Kidney capillary endothelial cell (primary cell): ENCODE results near the gene HTR3A.
A peak's percentile ranks its signal among the peaks of the same experiment; 100 is the strongest.

Source experiments
- DNase-seq: peaks from one replicate; pipeline ENCODE4 v3.0.0-alpha.2; 2018; ENCODE audit warnings: low spot score

HTR3A gene

GRCh38 chr11:113979431-113979830 lies 4.5 kb downstream of the HTR3A start:
- DNase-seq = no peak

GRCh38 chr11:113980785-113981184 lies 5.9 kb downstream of the HTR3A start:
- DNase-seq = no peak

DNA sequence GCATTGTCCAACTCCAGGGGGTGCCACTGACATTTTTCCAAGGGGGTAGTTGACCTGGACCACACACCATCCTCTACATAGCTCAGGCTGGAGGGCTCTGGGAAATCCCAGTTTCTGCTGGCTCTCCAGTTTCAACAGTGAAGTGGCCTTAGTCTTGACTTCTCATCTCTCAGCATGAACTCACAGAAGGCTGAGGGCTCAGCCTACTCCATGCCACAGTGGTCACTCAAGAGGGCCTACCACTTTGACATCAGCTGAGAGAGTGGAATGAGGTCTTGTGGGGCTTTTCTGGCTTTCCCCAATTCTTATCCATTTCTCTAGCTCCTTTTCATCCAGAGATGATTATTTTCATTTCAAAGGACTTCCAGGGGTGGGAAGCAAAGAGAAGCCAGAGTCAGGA lies 7.4 kb downstream of the HTR3A start:
- no peak for DNase-seq

DNA sequence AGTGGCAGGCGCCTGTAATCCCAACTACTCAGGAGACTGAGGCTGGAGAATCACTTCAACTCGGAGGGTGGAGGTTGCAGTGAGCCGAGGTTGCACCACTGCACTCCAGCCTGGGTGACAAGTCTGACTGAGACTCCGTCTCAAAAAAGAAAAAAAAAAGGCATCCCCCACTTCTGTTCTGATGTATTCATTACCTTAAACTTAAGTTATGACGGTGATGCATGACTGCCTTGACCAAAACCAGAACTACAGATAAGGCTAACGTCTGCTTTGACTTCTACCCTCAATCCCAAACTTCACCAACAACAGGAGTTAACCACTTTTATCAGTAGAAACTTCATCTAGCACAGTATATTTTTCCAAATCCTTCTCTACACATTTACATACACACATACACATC lies 9.9 kb downstream of the HTR3A start:
- no peak for DNase-seq

GRCh38 chr11:113985906-113986305 lies 11.0 kb downstream of the HTR3A start:
- no peak for DNase-seq

DNA sequence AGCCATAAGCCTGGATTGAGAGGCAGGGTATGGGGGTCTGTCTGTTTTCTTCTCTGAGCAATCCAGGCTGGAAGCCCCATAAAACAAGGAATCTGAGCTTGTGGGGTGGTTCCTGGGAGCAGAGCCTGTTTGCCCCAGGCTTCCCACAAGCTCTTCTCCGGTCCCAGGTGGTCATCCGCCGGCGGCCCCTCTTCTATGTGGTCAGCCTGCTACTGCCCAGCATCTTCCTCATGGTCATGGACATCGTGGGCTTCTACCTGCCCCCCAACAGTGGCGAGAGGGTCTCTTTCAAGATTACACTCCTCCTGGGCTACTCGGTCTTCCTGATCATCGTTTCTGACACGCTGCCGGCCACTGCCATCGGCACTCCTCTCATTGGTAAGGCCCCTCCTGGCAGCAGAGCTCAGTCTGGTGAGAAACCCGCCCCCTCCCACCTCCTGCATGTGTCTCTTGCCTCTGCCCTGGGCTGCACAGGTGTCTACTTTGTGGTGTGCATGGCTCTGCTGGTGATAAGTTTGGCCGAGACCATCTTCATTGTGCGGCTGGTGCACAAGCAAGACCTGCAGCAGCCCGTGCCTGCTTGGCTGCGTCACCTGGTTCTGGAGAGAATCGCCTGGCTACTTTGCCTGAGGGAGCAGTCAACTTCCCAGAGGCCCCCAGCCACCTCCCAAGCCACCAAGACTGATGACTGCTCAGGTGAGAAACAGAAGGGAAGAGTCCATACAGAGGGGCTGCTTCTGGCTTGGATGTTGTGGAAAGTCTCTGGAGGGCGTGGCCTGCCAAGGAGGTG lies 11.6 kb downstream of the HTR3A start:
- no peak for DNase-seq

DNA sequence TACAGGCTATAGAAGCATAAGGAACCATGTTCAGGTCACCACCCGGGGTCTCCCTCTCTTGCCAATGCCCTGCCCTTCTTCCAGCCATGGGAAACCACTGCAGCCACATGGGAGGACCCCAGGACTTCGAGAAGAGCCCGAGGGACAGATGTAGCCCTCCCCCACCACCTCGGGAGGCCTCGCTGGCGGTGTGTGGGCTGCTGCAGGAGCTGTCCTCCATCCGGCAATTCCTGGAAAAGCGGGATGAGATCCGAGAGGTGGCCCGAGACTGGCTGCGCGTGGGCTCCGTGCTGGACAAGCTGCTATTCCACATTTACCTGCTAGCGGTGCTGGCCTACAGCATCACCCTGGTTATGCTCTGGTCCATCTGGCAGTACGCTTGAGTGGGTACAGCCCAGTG lies 14.5 kb downstream of the HTR3A start:
- no peak for DNase-seq

- DNase-seq = no peak
Observed at GRCh38 chr11:113989916-113990315, 15.0 kb downstream of the HTR3A start.

DNA sequence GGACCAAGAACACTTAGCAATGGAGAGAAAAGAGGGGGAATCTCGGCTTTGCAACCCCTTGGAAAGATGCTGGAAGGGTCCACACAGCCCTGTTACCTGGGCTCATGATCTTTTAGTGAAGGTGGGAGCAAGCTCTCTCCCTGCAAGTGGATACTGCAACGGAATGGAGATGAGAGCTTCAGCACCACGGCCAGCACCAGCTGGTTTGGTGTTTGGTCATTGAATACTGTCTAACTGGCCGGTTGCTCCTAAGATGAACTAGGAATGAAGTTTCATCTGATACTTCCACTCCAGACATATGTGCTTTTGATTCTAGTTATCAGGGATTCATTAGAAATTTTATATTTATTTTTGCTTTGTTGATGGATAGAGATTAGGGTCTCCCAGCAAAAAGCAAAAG lies 16.3 kb downstream of the HTR3A start:
- peak; percentile 38 for DNase-seq

DNA sequence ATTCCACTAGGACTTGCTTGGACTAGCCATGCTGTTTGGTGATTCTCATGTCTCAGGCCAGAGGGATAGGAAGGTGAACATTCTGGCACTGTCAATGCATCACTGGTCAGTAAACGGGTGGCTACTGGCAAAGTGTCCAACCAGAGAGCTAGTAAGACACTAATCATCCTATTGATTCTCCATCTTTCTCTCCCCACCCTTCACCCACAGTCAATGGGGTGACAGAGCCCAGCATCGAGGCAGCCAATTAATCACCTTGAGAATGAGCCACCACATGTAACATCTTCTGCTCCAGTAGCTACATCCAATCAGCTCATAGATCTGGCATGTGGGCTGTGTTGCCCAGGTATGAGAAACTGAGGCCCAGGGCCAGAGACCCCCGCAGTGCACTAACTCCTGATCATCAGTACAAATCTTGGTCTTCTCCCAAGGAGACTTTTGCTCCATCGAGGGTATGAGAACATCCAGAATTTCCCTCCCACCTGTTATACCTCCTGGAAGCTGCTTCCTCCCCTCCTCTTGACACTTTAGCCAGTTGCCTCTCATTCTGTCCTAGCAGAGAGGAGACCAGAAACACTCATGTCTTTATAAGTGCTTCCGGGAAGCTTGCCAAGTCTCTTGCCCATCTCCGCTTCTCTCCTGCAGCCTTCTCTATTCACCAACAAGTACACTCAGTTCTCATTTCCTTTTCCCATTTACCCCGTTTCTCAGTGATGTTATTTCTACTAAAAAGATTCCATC lies 17.0 kb downstream of the HTR3A start:
- DNase-seq = no peak

DNA sequence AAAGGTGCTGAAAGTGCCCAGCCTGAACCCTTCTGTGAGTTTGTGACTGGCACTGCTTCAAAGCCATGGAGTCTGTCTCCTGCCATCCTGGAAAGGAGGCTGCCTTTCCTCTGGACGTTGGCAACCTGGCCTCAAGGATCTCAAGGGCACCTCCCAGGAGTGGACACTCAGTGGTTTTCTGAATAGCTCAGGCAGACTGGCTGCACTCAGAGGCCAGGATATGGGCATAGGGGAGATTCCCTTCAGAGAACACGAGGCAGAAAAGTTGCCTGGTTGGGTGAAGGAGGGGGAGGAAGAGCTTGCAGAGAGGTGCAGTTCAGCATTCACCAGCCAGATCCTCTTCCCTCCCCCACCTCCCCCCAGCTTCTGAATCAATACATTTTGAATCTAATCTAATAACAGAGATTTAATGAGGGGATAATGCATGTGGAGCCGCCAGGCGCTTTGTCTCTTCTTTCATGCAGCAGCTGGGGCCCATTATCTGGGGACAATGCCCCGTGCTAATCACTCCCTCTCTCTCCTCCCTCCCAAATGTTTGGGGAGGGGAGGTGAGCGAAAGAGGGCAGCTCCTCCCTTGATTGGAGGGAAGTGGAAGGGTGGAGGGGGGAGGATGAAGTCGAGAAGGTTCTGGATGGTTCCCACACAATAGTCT lies 17.7 kb downstream of the HTR3A start:
- DNase-seq = no peak

- no peak for DNase-seq
Observed at GRCh38 chr11:113994077-113994954, 19.4 kb downstream of the HTR3A start.

- no peak for DNase-seq
Observed at GRCh38 chr11:113997473-113997872, 22.6 kb downstream of the HTR3A start.

DNA sequence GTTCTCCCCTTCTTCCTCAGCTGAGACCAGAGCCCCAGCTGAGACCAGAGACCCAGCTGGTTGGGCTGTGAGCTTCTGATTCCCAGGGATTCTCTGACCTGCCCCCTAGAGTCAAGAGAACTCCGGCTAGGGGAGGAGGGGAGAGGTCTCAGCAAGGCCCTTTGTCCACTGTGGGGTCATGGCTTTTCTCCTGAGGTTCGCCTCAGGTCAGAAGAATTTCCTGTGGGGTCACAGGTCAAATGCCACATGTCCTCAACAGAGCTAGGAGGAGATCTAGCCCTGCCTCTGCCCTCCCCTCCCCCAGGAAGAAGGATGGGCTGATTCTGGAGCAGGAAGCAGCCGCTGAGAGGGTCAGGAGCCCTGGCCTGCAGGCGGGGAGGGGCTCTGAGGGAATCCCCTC lies 23.7 kb downstream of the HTR3A start:
- DNase-seq = no peak

DNA sequence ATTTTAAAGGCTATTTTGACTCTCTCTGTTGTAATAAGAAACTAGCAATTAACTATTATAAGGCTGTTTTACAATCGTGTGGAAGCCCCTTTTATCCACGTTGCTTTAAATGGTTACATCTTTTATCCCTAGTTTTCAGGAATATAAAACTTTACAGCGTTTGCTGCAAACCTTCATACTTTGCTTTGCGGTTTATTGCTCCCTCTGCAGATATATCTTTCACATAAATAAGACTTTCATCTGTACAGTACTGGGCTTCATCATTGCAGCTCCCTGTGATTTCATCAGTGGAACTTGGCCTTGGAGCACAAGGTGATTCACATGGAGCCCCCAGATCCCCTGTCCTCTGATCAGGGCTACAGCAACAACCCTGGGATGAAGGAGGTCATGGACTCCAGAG lies 25.6 kb downstream of the HTR3A start:
- no peak for DNase-seq

- no peak for DNase-seq
Observed at GRCh38 chr11:114001416-114001815, 26.5 kb downstream of the HTR3A start.

DNA sequence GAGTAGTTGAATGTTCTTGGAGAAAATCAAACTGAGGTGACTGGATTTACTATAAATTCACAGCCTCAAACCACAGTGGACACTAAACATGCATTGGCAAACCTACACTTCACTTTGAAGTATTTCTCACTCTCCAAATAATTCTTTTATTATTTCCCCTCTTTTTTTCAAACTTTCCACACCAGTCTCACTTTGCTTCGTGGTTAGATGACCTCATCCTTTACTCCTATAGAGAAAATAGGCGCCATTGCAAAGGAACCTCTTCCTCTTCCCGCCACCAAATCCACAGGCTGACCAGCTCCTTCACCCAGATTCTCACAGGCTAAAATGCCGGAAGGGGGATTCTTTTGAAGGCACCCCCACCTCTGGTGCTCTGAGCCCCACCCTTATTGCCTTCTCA lies 33.4 kb downstream of the HTR3A start:
- no peak for DNase-seq

DNA sequence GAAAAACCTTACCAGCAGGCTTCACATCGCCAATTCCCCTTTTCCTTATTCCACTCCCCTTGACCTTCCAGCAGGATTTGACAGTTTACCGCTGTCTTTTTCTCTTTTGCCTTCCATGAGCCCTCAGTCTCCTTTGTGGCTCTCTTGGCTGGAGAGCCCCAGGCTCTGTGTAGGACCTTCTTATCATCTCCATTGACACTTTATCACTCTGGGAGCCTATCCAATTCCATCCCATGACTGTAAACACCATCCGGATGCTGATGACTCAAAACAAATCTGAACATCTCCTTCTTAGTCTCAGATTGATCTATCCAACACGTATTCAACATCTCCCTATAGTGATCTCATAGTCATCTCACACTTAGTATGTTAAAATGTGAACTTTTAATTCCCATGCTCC lies 36.0 kb downstream of the HTR3A start:
- no peak for DNase-seq

DNA sequence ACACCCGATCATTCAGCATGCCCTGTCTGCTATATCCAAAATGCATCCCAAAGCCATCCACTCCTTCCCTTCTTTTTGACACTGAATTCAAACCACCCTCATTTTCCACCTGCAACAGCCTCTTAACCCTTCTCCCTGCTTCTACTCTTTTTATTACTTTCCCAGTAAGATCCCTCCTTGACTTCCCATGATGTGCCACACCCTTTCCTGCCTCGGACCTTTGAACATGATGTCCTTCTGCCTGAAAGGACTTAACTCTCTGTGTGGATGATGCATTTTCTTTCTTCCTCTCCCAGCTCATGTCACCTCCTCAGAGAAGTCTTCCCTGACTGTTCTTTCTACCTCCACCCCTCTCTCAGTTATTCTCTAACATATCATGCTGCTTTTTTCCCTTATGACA lies 36.5 kb downstream of the HTR3A start:
- no peak for DNase-seq

GRCh38 chr11:114015117-114015516 lies 40.2 kb downstream of the HTR3A start:
- DNase-seq = no peak

DNA sequence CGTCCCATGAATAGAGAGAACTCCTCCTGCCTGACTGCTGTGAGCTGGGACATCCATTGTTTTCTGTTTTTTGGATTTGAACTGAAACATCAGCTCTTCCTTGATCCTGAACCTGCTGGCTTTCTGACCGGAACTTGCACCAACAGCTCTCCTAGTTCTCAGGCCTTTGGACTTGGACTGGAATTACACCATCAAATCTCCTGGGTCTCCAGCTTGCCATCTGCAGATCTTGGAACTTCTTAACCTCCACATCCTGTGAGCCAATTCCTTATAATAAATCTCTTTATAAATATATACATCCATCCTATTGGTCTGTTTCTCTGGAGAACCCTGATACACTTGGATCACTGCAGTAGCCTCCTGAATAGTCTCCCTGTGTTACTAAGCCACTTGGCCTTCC lies 42.1 kb downstream of the HTR3A start:
- no peak for DNase-seq

- no peak for DNase-seq
Observed at GRCh38 chr11:114017723-114018122, 42.8 kb downstream of the HTR3A start.
